ENCODE measurements around the gene PRUNE2.

DNA sequence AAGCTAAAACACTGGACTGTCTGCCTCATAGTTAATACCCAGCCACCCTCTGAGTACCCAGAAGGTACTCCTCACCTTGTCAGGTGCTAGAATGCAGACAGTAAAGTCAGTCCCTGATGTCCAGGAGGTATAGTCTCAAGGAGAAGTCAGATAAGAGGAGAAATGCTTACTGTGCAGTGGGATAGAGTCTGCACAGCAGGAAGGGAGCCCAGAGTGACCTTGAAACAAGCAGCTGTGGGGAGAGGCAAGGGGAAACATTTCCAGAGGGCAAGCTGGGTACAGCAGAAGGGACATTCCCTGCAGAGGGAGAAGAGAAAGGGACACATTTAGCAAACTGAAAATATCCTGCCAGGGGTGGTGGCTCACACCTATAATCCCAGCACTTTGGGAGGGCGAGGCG, 324.2 kb downstream of the PRUNE2 start:
- TF ChIP-seq POLR2AphosphoS5 (IDR thresholded peaks at IDR 0.05; ENCODE audit: borderline replicate concordance, low read depth, low read length) (no peak), EZH2 (IDR thresholded peaks at IDR 0.05) (no peak)
